ENCODE data around the gene CRYZL1.

DNA sequence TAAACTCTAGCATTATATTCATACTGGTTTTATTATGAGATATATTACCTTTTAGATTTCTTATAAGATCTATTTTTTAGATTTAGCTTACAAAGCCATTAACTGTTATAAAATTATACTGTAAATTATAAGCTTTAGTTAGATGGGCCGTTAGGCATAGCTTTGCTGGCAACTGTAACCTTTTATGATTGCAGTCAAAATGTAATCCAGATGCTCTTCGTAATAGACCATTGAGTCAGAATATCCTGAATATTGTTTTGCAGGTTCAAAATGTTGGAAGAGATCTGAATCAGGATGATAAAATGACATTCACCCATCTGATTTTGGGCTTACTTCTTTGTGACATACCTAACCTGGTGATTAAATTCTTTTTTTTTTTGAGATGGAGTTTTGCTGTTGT is 21.7 kb upstream of the CRYZL1 start:
- no peak for TF ChIP-seq CREB1 (IDR thresholded peaks at IDR 0.05; ENCODE audit: low read depth)
- no peak for TF ChIP-seq CEBPB (IDR thresholded peaks at IDR 0.05)
- no peak for TF ChIP-seq ZBTB7A (IDR thresholded peaks at IDR 0.05; ENCODE audit: low read depth)
- TF ChIP-seq EP300 (IDR thresholded peaks at IDR 0.05; ENCODE audit: borderline replicate concordance), result no peak
- TF ChIP-seq, protein P1, sequence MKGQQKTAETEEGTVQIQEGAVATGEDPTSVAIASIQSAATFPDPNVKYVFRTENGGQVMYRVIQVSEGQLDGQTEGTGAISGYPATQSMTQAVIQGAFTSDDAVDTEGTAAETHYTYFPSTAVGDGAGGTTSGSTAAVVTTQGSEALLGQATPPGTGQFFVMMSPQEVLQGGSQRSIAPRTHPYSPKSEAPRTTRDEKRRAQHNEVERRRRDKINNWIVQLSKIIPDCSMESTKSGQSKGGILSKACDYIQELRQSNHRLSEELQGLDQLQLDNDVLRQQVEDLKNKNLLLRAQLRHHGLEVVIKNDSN (IDR thresholded peaks at IDR 0.05), result no peak
- TF ChIP-seq, protein P2, sequence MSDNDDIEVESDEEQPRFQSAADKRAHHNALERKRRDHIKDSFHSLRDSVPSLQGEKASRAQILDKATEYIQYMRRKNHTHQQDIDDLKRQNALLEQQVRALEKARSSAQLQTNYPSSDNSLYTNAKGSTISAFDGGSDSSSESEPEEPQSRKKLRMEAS (IDR thresholded peaks at IDR 0.05), result no peak
- TF ChIP-seq, protein P3, sequence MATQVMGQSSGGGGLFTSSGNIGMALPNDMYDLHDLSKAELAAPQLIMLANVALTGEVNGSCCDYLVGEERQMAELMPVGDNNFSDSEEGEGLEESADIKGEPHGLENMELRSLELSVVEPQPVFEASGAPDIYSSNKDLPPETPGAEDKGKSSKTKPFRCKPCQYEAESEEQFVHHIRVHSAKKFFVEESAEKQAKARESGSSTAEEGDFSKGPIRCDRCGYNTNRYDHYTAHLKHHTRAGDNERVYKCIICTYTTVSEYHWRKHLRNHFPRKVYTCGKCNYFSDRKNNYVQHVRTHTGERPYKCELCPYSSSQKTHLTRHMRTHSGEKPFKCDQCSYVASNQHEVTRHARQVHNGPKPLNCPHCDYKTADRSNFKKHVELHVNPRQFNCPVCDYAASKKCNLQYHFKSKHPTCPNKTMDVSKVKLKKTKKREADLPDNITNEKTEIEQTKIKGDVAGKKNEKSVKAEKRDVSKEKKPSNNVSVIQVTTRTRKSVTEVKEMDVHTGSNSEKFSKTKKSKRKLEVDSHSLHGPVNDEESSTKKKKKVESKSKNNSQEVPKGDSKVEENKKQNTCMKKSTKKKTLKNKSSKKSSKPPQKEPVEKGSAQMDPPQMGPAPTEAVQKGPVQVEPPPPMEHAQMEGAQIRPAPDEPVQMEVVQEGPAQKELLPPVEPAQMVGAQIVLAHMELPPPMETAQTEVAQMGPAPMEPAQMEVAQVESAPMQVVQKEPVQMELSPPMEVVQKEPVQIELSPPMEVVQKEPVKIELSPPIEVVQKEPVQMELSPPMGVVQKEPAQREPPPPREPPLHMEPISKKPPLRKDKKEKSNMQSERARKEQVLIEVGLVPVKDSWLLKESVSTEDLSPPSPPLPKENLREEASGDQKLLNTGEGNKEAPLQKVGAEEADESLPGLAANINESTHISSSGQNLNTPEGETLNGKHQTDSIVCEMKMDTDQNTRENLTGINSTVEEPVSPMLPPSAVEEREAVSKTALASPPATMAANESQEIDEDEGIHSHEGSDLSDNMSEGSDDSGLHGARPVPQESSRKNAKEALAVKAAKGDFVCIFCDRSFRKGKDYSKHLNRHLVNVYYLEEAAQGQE (IDR thresholded peaks at IDR 0.05; ENCODE audit: low read depth), result no peak
- TF ChIP-seq RAD21 (IDR thresholded peaks at IDR 0.05; ENCODE audit: low read depth), result no peak
- TF ChIP-seq TAF1 (IDR thresholded peaks at IDR 0.05; ENCODE audit: low read depth), result no peak
- TF ChIP-seq TEAD4 (IDR thresholded peaks at IDR 0.05), result no peak

Measured in Ishikawa (cell line).